ENCODE data around the gene RO60.

RO60 gene

DNA sequence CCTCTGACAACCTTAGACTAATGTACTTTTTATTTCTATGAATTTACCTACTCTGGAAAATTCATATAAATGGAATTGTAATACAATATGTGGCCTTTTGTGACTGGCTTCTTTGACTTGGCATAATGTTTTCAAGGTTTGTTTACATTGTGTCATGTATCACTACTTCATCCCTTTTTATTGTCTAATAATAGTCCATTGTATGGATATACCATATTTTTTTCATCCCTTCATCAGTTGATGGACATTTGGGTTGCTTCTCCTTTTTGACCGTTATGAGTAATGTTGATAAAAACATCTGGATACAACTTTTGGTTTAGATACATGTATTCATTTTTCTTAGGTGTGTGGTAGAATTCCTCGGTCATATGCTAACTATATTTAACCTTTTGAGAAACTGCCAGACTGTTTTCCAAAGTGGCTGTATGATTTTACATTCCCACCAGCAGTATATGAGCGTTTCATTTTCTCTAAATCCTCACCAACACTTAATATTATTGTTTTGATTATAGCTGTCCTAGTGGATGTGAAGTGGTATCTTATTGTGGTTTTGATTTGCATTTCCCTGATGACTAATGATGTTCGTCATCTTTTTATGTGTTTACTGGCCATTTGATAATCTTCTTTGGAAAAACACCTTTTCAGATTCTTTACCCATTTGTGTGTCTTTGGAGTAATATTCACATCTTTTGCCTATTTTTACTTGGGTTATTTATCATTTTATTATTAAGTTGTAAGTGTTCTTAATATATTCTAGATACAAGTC, 3.5 kb downstream of the RO60 start:
- no peak for DNase-seq

DNA sequence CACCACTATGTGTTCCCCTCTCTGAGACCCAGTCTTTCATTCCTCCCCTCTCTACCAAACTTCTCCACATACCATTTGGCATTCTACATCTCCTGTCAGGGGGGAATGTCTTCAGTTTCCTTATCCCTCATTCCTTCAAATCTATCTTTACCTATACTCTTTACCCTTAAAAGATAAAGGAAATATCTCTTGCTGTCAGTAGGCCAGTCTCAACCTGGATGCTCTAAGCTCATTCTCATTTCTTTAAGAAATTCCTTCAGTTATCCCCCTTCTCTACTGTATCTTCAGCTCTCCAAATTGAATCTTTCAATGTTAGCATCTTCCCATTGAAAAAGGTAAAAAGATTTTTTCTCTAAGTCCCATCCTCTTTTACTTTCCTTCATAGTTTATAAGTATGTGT, 6.5 kb downstream of the RO60 start:
- no peak for DNase-seq

GRCh38 chr1:193066606-193067005, 7.2 kb downstream of the RO60 start:
- DNase-seq = no peak

DNA sequence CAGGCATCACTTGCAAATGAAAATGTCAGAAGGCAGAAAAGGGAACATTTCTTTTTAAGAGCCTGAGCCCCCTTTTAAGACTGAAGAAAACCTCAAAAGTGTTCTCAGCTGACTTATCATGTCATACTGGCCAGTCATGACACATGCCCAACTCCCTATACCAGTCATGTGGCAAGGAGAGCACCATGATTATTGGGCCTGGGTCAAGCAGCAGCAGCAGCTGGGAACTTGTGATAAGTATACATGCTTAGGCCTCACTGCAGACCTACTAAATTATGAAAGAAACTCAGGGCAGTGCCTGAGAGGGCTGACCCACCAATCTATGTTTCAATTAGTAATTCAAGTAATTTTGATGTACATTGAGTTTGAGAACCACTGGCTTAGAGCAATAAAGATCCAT, 8.6 kb downstream of the RO60 start:
- no peak for DNase-seq

GRCh38 chr1:193069748-193070385, 10.5 kb downstream of the RO60 start:
- no peak for DNase-seq

DNA sequence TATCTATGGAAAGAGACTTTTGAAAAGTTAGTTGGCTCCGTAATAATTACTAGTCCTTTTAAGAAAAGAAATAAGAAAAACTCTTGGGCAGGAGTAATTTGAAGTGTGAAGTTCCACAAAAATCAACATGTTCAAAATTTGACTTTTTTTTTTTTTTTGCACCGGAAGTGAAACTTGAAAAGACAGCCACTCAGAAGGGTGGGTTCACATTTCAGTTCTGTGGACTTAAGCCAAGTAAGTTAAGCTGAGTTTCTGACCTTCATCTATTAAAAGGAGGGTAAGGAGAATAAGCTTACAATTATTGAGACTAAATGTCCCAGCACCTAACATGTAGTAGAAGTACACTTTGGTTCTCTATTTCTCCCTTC, 11.0 kb downstream of the RO60 start:
- no peak for DNase-seq

- DNase-seq = no peak
These were observed 11.5 kb downstream of the RO60 start for GRCh38 chr1:193070942-193071341.

DNA sequence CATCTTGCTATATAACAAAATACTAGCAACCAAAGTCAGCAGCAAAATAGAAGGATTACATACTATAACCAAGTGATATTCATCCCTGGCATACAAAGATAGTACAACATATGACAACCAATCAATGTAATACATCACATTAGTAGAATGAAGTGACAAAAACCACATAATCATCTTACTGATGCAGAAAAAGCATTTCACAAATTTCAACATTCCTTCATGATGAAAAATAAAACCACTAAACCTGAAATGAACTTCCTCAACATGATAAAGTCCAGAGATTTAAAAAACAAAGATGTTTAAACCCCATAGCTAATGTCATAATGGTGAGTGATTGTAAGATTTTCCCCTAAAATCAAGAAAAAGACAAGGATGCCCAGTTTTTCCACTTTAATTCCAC, 18.6 kb downstream of the RO60 start:
- no peak for DNase-seq

DNA sequence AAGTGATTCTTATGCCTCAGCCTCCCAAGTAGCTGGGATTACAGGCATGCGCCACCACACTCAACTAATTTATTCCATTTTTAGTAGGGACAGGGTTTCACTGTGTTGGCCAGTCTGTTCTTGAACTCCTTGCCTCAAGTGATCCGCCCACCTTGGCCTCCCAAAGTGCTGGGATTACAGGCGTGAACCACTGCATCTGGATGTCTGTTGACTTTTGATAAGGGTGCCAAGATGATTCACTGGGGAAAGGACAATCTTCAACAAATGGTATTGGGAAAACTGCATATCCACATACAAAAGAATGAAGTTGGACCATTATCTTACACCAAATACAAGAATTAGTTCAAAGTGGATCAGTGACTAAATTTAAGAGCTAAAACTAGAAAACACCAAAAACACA, 19.8 kb downstream of the RO60 start:
- DNase-seq = no peak

- DNase-seq = no peak
These were observed 24.1 kb downstream of the RO60 start for GRCh38 chr1:193083365-193084088.

GRCh38 chr1:193085263-193085662, 25.9 kb downstream of the RO60 start:
- no peak for DNase-seq

DNA sequence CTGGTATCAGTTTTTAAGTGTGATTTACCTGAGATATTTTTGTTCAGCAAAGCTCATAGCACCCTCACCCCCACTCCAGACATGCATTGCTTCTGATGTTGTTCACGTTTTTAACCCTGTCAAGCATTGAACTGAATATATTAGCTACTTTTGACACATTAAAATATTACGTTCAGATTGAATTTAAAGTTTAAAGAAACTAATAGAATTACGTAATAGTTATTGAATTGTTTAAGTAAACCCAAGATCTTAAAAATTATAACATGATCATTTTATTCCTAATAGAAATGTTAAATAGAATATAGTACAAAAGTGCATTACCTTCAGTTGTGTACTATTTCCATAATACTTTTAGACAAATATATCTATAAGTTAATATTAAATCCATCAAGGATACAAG, 26.9 kb downstream of the RO60 start:
- DNase-seq = no peak

DNA sequence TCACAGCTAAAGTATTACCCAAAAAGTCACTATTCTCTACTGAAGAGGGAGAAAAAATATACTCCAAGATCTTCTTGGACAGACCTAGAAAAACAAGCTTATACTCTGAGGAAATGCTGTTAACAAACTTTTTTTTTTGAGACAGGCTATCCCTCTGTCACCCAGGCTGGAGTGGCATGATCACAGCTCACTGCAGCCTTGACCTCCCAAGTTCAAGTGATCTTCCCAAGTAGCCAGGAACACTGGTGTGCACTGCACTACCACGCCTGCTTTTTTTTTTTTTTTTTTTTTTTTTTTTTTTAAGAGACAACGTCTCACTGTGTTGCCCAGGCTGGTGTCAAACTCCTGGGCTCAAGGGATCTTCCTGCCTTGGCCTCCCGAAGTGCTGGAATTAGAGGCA, 28.5 kb downstream of the RO60 start:
- no peak for DNase-seq

GRCh38 chr1:193090865-193091264, 31.5 kb downstream of the RO60 start:
- DNase-seq = no peak

DNA sequence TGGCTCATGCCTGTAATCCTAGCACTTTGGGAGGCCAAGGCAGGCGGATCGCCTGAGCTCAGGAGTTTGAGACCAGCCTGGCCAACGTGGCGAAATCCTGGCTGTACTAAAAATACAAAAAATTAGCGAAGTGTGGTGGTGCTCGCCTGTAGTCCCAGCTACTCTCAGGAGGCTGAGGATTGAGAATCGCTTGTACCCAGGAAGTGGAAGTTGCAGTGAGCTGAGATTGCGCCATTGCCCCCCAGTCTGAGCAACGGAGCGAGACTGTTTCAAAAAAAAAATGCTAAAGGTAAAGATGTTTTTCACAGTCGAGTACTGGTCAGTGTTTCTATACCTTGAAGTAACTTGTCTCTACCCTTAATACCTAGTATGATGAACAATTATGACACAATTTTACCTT, 34.7 kb downstream of the RO60 start:
- no peak for DNase-seq

GRCh38 chr1:193102662-193103061, 43.2 kb downstream of the RO60 start:
- DNase-seq = no peak

DNA sequence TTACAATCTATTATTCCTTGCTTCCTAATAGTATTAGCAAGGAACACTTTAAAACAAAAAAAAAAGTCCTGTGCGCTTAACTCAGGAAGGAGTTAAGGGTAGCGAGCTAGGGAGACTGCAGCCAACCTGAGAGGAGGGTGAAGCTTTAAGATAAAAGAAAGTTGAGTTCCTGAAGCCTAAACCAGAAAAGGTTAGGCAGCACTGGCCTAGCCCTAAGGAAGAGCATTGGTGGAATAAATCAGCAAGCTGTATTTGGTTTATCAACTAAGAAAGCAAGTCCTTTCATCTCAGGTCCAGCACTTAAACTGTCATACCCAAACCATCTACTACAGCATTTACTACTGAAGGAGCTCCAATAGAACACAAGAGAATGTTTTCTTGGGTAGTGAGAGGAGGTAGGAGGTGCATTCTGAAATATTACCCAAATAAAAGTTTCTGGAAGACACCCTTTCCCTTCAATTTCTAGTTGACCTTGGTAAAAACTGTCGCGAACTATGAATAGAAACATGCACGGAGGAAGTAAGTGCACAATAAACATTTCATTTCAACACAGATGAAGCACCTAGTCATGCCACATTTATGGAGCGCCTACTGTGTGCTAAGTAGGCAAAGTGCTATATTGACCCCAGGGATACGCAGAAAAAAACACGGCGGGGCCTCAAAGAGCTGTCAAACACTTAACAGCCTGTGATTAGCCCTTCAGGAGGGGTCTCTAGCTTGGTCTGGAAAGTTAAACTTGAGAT, 44.5 kb downstream of the RO60 start:
- no peak for DNase-seq

DNA sequence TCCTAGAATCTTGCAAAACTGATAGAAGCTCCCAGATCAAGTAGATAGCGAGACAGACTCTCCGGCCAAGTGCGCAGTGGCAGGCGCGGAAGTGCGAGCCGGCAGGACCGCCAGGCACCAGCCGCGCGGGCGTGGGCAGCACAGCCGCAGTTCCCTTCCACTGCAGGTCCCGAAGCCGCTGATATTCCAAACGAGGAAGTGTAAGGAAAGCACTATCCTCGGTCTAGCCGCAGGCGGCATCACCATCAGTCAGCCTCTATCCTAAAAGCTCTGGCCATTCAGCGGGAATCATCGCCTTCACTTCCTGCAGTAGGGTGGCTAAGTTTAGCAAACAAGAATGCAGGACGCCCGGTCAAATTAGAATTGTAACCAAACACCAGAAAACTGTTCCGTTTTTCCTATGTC, 45.1 kb downstream of the RO60 start:
- peak; percentile 49 for DNase-seq

GRCh38 chr1:193104907-193105820, 45.8 kb downstream of the RO60 start, which contains the start of gene GLRX2:
TSS of gene GLRX2 (minus strand) at chr1:193105414. CDS start at chr1:193105382, 32 bp downstream.
- DNase-seq = peak; percentile 77

DNA sequence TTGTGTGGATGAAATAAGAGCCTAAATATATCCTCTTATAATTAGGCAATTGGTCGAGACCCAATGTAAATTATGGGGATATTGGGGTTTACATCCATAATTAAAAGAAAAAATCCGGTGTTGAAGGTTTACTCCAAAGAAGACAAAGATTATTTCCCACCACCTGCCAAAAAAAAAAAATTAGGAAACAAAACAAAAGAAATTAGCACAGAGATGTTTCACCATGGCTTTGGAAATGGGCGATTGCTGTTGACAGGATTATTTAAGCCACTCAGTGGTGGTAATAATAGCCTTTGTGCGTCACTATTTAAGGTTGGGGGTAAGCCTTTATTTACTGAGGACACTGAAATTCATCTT, 46.4 kb downstream of the RO60 start:
- no peak for DNase-seq

DNA sequence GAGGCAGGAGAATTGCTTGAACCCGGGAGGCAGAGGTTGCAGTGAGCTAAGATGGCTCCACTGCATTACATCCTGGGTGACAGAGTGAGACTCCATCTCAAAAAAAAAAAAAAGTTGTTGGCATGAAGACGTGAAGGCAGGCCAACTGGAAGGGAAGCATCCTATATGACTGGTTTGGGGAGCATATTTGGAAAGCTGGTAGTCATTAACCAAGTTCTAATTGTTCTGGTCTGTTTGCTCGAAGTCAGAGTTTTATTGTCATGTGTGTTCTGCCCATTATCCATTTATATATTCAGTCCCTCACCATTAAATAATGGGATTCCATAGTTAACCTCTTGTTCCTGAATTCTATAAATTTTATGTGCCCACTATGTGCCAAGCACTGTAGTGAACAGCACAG, 49.1 kb downstream of the RO60 start:
- DNase-seq = no peak

All from NCI-H1105 treated with DMSO at 0.1 percent for 48 hours (cell line).